ENCODE results near the gene AUP1.

Gene AUP1

DNA sequence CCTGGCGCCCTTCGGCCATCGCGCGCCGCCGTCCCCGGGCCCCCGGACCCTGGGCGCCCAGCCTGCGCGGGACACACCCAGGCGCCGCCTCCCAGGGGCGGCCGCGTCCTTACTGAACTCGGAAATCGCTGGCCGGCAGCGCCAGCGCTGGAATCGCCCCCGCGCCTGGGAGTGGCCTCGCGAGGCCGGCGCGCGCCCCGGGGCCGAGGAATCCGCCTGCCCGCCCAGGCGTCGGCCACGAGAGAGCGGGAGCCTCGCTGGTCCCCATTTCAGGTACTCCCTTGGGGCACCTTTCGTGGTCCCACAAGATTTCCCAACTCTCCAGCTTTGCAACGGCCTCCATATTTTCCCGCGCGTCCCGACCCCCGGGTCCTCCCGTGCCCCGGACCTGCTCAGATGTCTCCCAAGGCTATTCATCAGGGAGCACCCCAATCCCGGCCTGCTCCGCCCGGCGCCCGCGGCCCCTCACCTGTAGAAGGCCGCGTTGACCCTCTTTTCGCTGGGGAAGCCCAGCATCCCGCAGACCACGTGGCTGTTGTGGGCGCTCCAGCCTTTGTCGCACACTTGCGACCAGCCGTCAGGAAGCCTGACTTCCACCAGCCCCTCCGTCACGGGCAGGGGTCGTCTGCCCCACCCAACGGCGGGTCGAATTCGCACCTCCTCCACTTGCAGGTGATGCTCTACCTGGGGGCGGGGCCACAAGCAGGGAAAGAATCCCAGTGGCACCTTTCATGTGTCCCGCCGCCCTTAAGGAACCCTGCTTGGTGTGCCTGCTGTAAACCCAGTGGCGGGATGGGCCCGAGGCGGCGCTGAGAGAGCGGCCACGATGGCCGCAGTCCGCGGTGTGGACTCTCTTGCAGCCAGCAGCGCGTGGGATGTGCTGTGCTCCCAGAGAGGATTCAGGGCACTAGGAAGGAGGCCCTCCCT lies 19.7 kb upstream of the AUP1 start:
- DNase-seq (ENCODE audit: low spot score) = peak; percentile 84
- in situ Hi-C loops (cut with MboI; ENCODE audit: low pct_unique_long_range_greater_than_20kb, low sequenced_read_pairs, unreplicated experiment) = no loop called here
- TF ChIP-seq, protein P1, sequence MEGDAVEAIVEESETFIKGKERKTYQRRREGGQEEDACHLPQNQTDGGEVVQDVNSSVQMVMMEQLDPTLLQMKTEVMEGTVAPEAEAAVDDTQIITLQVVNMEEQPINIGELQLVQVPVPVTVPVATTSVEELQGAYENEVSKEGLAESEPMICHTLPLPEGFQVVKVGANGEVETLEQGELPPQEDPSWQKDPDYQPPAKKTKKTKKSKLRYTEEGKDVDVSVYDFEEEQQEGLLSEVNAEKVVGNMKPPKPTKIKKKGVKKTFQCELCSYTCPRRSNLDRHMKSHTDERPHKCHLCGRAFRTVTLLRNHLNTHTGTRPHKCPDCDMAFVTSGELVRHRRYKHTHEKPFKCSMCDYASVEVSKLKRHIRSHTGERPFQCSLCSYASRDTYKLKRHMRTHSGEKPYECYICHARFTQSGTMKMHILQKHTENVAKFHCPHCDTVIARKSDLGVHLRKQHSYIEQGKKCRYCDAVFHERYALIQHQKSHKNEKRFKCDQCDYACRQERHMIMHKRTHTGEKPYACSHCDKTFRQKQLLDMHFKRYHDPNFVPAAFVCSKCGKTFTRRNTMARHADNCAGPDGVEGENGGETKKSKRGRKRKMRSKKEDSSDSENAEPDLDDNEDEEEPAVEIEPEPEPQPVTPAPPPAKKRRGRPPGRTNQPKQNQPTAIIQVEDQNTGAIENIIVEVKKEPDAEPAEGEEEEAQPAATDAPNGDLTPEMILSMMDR (IDR thresholded peaks at IDR 0.05; ENCODE audit: extremely low read depth, insufficient read depth, missing control alignments) = no peak

DNA sequence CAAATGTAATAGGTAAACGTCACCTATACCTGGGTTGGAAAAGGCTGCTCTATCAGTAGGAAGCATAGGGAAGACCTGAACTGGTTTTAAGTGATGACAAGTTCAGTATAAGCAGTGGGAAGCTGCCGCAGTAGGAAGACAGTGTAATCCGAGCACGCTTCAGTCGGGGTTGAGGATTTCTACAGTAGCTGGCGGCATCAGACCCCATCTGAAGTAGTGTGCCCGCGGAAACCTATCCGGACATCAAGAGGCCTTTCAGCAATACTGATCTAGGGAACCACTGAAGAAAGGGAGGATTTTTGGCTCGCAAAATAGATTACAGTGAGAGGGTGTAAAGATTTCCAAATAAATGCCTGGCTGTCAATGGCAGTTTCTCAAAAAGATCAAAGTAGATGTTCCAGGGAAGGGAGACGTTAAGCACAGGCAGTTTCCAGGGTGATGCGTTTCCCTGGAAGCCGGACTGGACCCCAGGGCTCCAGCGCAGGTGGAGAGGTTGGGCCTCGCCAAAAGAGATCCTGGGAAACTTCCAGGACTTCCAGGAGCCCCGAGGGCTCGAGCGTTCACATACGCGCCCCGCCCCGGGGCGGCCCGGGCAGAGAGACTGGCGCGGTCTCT lies 18.9 kb upstream of the AUP1 start:
- DNase-seq (ENCODE audit: low spot score) = no peak
- TF ChIP-seq, protein P1 (IDR thresholded peaks at IDR 0.05; ENCODE audit: extremely low read depth, insufficient read depth, missing control alignments) = no peak
- in situ Hi-C loops (cut with MboI; ENCODE audit: low pct_unique_long_range_greater_than_20kb, low sequenced_read_pairs, unreplicated experiment) = no loop called here

DNA sequence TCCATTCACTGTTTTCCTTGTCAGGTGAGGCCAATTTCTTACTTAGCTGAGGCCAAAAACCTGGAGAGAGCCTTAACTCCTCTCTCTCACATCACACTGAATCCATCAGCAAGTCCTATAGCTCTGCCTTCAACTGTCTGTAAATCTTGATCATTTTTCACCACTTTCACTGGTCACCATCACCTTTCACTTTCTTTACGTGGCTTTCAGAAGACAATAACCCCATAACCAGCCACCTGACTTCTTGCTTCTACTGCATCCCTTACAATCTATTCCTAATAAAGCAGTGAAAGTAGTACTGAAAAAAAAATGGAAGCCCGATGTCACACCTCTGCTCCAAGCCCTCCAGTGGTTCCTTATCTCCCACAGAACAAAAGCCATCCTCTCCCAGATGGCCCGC lies 16.5 kb upstream of the AUP1 start:
- in situ Hi-C loops (cut with MboI; ENCODE audit: low pct_unique_long_range_greater_than_20kb, low sequenced_read_pairs, unreplicated experiment) = no loop called here
- TF ChIP-seq, protein P1 (IDR thresholded peaks at IDR 0.05; ENCODE audit: extremely low read depth, insufficient read depth, missing control alignments) = no peak
- DNase-seq (ENCODE audit: low spot score) = no peak

DNA sequence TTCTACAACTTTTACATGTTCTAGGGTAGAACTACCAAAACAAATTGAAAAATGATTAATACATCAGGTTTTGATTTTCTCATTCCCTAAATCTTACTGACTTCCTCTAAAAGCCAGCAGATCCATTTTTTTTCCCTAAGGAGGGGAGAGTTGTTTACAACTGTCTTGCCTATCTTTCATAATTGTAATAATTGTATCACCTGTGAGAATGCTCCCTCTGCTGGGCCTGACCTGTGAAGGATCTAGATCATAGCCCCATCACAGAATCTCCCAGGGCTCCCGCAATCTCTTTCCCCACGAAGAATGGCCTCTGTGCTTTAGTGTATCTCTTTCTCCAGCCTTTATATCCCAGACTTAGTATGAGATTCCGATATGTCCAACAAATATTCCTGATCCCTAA lies 15.1 kb upstream of the AUP1 start:
- no peak for DNase-seq (ENCODE audit: low spot score)
- in situ Hi-C loops (cut with MboI; ENCODE audit: low pct_unique_long_range_greater_than_20kb, low sequenced_read_pairs, unreplicated experiment) = no loop called here
- TF ChIP-seq, protein P1 (IDR thresholded peaks at IDR 0.05; ENCODE audit: extremely low read depth, insufficient read depth, missing control alignments) = peak; percentile 33

DNA sequence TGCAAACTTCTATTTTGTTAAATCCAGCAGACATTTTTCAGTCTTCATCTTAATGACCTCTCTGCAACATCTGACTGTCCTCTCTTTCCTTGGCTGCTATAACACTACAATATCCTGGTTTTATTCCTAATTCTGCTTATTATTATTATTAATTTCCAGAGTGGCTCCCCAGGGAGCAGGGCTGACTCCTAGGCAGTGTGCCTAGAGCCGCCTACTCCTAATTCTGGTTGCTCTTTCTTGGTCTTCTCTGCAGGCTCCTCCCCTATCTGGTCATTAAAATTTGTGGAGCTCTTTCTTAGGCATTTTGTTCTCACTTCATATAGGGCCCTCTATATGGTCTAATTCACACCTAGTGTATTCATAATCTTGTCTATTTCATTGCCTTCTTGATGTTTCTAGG lies 13.5 kb upstream of the AUP1 start:
- in situ Hi-C loops (cut with MboI; ENCODE audit: low pct_unique_long_range_greater_than_20kb, low sequenced_read_pairs, unreplicated experiment) = no loop called here
- DNase-seq (ENCODE audit: low spot score) = no peak
- TF ChIP-seq, protein P1 (IDR thresholded peaks at IDR 0.05; ENCODE audit: extremely low read depth, insufficient read depth, missing control alignments) = no peak

DNA sequence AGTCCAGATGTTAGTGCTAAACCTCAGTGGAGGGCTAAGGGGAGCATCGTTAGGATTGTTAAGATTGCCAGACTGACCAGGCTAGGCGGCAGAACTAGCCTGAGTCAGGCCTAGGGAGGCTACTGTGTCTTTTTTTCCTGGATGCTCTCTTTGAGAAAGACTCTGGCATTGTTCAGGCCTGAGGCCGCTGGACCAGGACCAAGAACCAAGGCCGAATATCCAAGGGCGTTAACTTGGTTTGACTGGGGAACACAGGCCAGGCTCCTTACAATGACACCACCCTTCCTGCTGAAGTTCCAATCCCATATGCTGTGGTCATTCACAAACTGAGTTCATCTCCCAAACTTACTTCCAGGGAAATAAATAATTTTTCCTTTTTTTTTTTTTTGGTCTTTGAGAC lies 10.8 kb upstream of the AUP1 start:
- in situ Hi-C loops (cut with MboI; ENCODE audit: low pct_unique_long_range_greater_than_20kb, low sequenced_read_pairs, unreplicated experiment) = no loop called here

More for the DNA sequence above, 10.8 kb upstream of the AUP1 start:
- TF ChIP-seq, protein P1 (IDR thresholded peaks at IDR 0.05; ENCODE audit: extremely low read depth, insufficient read depth, missing control alignments) = no peak
- DNase-seq (ENCODE audit: low spot score) = no peak
